ENCODE results near the gene BORCS5.
"Not testable (repeated sequence)": the region's sequence is repeated elsewhere in the genome, so short reads cannot be mapped to it uniquely, and the experiment has no call there.

The BORCS5 gene

GRCh38 chr12:12491606-12492005 lies 134.7 kb downstream of the BORCS5 start:
- DNase-seq, result no peak

- no peak for DNase-seq
Observed at GRCh38 chr12:12492547-12492946, 135.7 kb downstream of the BORCS5 start.

GRCh38 chr12:12495536-12495935 lies 138.7 kb downstream of the BORCS5 start:
- DNase-seq, result no peak

GRCh38 chr12:12498210-12498609 lies 141.3 kb downstream of the BORCS5 start:
- DNase-seq, result no peak

- DNase-seq, result no peak
Observed at GRCh38 chr12:12499909-12500604, 143.2 kb downstream of the BORCS5 start.

- no peak for DNase-seq
Observed at GRCh38 chr12:12501121-12501520, 144.2 kb downstream of the BORCS5 start.

GRCh38 chr12:12502130-12502814 lies 145.4 kb downstream of the BORCS5 start:
- not testable (repeated sequence) for DNase-seq

- DNase-seq, result no peak
Observed at GRCh38 chr12:12502815-12503151, 145.9 kb downstream of the BORCS5 start.

GRCh38 chr12:12503384-12504078 lies 146.7 kb downstream of the BORCS5 start:
- DNase-seq, result no peak

- no peak for DNase-seq
Observed at GRCh38 chr12:12505544-12506495, 148.9 kb downstream of the BORCS5 start.

- no peak for DNase-seq
Observed at GRCh38 chr12:12506496-12506890, 149.6 kb downstream of the BORCS5 start.

GRCh38 chr12:12507121-12507520 lies 150.2 kb downstream of the BORCS5 start:
- no peak for DNase-seq

- no peak for DNase-seq
Observed at GRCh38 chr12:12508612-12509011, 151.7 kb downstream of the BORCS5 start.

- no peak for DNase-seq
Observed at GRCh38 chr12:12510141-12510540, 153.3 kb downstream of the BORCS5 start.

GRCh38 chr12:12510551-12510950 lies 153.7 kb downstream of the BORCS5 start:
- no peak for DNase-seq

GRCh38 chr12:12511021-12511783 lies 154.3 kb downstream of the BORCS5 start:
- DNase-seq, result no peak

- DNase-seq, result no peak
Observed at GRCh38 chr12:12511895-12512711, 155.2 kb downstream of the BORCS5 start.

- DNase-seq, result no peak
Observed at GRCh38 chr12:12513416-12514006, 156.6 kb downstream of the BORCS5 start.

- no peak for DNase-seq
Observed at GRCh38 chr12:12518464-12518845, 161.6 kb downstream of the BORCS5 start.

- no peak for DNase-seq
Observed at GRCh38 chr12:12518919-12519318, 162.0 kb downstream of the BORCS5 start.

Data from NCI-H2107 (cell line).